ENCODE data around the gene NMNAT2. TPM values are rescaled to one million over a fixed set of nuclear protein-coding genes. Genes with fewer than 3 reads are reported as not detected.

NMNAT2 gene
- total RNA-seq, 6 donors from 2014 or later, result 0.13 to 0.72 (median 0.17) TPM; not detected in 2

DNA sequence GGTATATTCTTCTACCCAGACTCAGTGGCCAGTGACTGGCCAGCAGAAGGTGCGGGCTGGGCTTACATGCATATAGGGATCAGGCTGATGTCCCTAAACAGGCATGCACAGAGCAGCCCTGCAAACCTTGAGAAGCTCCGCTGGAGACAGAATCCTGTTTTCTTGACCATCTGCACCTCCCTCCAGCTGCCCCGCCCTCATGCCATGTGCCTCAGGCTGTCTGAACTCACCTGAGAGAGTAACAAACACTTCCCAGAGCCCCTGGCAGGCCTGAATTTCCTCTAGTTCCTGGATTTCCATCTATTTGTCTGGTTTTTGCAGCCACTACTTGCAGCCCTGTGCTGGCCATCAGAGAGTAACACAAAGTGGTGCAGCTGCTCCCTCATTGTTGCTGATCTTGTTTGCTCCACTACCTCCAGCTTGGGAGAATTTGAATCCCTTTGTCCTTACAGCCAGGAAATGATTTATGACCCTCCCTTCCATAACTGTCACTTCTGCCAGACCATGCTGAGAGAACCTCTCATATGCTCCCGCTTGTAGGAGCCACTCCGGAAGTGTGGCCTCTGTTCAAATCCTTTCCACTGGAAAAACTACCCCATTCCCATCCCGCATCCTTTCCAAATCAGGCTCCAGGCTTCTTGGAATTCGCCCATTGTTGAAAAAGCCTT, 113.6 kb downstream of the NMNAT2 start:
- no peaks in the 10 kb centered on the region for H3K27me3 ChIP-seq
- 71 to 79% methylated on average over 7 of the region's 7 CpGs for WGBS, 2 donors
- H3K27ac ChIP-seq, result no peak overlapping the region
- no peak overlapping the region for H3K4me3 ChIP-seq
- TF ChIP-seq EP300 (IDR thresholded peaks at IDR 0.05) (no peak), POLR2AphosphoS5 (IDR thresholded peaks at IDR 0.05) (no peak), CTCF (IDR thresholded peaks at IDR 0.05) (no peak), POLR2A (IDR thresholded peaks at IDR 0.05) (no peak)
- no peaks in the 10 kb centered on the region for H3K4me1 ChIP-seq
- no peaks in the 10 kb centered on the region for H3K36me3 ChIP-seq
- no peaks in the 10 kb centered on the region for H3K9me3 ChIP-seq
- DNase-seq (no peak), ATAC-seq (ENCODE audit: low FRiP score in 2 of 2) (no peak)

- Histone ChIP-seq H3K36me3 (no peaks in the 10 kb centered on the region), H3K4me1 (no peaks in the 10 kb centered on the region), H3K27me3 (no peaks in the 10 kb centered on the region), H3K9me3 (no peaks in the 10 kb centered on the region), H3K4me3 (no peak overlapping the region), H3K27ac (no peak overlapping the region)
- no peak for DNase-seq
- 89 to 95% methylated on average over 3 of the region's 3 CpGs for WGBS, 2 donors
- TF ChIP-seq CTCF (IDR thresholded peaks at IDR 0.05) (no peak), EP300 (IDR thresholded peaks at IDR 0.05) (no peak), POLR2A (IDR thresholded peaks at IDR 0.05) (no peak), POLR2AphosphoS5 (IDR thresholded peaks at IDR 0.05) (no peak)
- peak in 1 of 2 donors; percentile 36 for ATAC-seq (ENCODE audit: low FRiP score in 2 of 2)
Measured at GRCh38 chr1:183303901-183304300, 114.3 kb downstream of the NMNAT2 start.

GRCh38 chr1:183303323-183303645, 114.9 kb downstream of the NMNAT2 start:
- 56 to 61% methylated on average over 4 of the region's 4 CpGs for WGBS, 2 donors
- Histone ChIP-seq H3K27ac (no peak overlapping the region), H3K4me3 (no peak overlapping the region), H3K9me3 (no peaks in the 10 kb centered on the region), H3K4me1 (no peaks in the 10 kb centered on the region), H3K27me3 (no peaks in the 10 kb centered on the region), H3K36me3 (no peaks in the 10 kb centered on the region)
- ATAC-seq (ENCODE audit: low FRiP score in 2 of 2), result no peak
- TF ChIP-seq EP300 (IDR thresholded peaks at IDR 0.05), result no peak
- no peak for TF ChIP-seq POLR2AphosphoS5 (IDR thresholded peaks at IDR 0.05)
- TF ChIP-seq CTCF (IDR thresholded peaks at IDR 0.05), result no peak
- DNase-seq, result no peak

- no peak overlapping the region for H3K27ac ChIP-seq
- H3K4me1 ChIP-seq, result no peaks in the 10 kb centered on the region
- ATAC-seq (ENCODE audit: low FRiP score in 2 of 2) (peak in 1 of 2 donors; percentile 32), DNase-seq (no peak)
- no peaks in the 10 kb centered on the region for H3K36me3 ChIP-seq
- H3K9me3 ChIP-seq, result no peaks in the 10 kb centered on the region
- WGBS, 2 donors, result 90 to 95% methylated on average over 5 of the region's 5 CpGs
- H3K4me3 ChIP-seq, result no peak overlapping the region
- TF ChIP-seq POLR2A (IDR thresholded peaks at IDR 0.05) (no peak), CTCF (IDR thresholded peaks at IDR 0.05) (no peak), EP300 (IDR thresholded peaks at IDR 0.05) (no peak)
- no peaks in the 10 kb centered on the region for H3K27me3 ChIP-seq
Measured at GRCh38 chr1:183302452-183303322, 115.5 kb downstream of the NMNAT2 start.

Measured in upper lobe of left lung (tissue), 6 donors.